Tibial artery (tissue), 4 donors: ENCODE results near the gene NLK.

Experiments
- DNase-seq, 2 donors: peaks; one replicate each; pipeline ENCODE4 v3.0.0-alpha.2; 2019
- H3K27ac ChIP-seq, 2 donors: fragments of 200-600 bp; sonication (generic) in 1 of 2; 1 replicate in 1 of 2; 2 replicates in 1 of 2; pipeline ENCODE4 v1.5.1; 2018 to 2019; ENCODE audit warnings: mild to moderate bottlenecking in 1 of 2
- H3K27me3 ChIP-seq, 2 donors: fragments of 200-600 bp; sonication (generic) in 1 of 2; one replicate each; pipeline versions ENCODE4 v1.5.1 to v1.6.0; 2016 to 2019
- H3K36me3 ChIP-seq, 3 donors: fragments of 200-600 bp; sonication (generic) in 2 of 3; one replicate each; pipeline ENCODE4 v1.5.1; 2016 to 2019; ENCODE audit warnings: mild to moderate bottlenecking in 2 of 3
- H3K4me1 ChIP-seq, 4 donors: fragments of 200-600 bp; sonication (generic) in 2 of 4; 1 replicate in 3 of 4; 2 replicates in 1 of 4; pipeline ENCODE4 v1.5.1; 2016 to 2019
- H3K4me3 ChIP-seq, 2 donors: fragments of 200-600 bp; sonication (generic) in 1 of 2; 1 replicate in 1 of 2; 2 replicates in 1 of 2; pipeline ENCODE4 v1.5.1; 2018 to 2019; ENCODE audit warnings: mild to moderate bottlenecking in 2 of 2
- H3K9me3 ChIP-seq, 3 donors: fragments of 200-600 bp; sonication (generic) in 1 of 3; one replicate each; pipeline ENCODE4 v1.5.1; 2016 to 2019
- intact Hi-C: fragments of 100-400 bp; cut with DNase I; formaldehyde crosslinking; loops from one replicate; pipeline ENCODE4 v1.15.0; 2023; ENCODE audit warnings: low total_unique reads
- TF ChIP-seq, protein P1 (sequence below), 2 experiments: fragments of 200-600 bp in 1 of 2; fragments of 450-650 bp in 1 of 2; IDR thresholded peaks; one replicate each; pipeline ENCODE4 v1.5.1; 2017 to 2019; ENCODE audit warnings: antibody characterized with exemption in 2 of 2, mild to moderate bottlenecking in 1 of 2, moderate library complexity in 1 of 2

NLK gene

DNA sequence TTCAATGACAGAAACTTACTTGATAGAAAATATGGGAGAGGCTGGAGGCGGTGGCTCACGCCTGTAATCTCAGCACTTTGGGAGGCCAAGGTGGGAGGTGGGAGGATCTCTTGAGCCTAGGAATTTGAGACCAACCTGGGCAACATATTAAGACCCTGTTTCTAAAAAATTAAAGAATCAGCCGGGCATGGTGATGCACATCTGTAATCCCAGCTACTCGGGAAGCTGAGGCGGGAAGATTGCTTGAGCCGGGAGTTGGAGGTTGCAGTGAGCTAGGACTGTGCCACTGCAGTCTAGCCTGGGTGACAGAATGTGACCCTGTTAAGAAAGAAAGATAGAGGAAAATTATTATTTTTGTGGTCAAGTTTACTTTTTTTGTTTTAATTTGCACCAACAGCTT is 2.1 kb upstream of the NLK start:
- peak overlapping the region; percentile 23 to 97 for H3K27ac ChIP-seq
- H3K4me1 ChIP-seq = peaks cover 0 to 35% (median 24%) of the 10 kb centered on the region in 4 donors
- TF ChIP-seq, protein P1, sequence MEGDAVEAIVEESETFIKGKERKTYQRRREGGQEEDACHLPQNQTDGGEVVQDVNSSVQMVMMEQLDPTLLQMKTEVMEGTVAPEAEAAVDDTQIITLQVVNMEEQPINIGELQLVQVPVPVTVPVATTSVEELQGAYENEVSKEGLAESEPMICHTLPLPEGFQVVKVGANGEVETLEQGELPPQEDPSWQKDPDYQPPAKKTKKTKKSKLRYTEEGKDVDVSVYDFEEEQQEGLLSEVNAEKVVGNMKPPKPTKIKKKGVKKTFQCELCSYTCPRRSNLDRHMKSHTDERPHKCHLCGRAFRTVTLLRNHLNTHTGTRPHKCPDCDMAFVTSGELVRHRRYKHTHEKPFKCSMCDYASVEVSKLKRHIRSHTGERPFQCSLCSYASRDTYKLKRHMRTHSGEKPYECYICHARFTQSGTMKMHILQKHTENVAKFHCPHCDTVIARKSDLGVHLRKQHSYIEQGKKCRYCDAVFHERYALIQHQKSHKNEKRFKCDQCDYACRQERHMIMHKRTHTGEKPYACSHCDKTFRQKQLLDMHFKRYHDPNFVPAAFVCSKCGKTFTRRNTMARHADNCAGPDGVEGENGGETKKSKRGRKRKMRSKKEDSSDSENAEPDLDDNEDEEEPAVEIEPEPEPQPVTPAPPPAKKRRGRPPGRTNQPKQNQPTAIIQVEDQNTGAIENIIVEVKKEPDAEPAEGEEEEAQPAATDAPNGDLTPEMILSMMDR (IDR thresholded peaks at IDR 0.05) = no peak
- no peaks in the 10 kb centered on the region for H3K27me3 ChIP-seq
- no peak for DNase-seq
- H3K4me3 ChIP-seq = peak overlapping the region; percentile 97 to 98
- no peaks in the 10 kb centered on the region for H3K36me3 ChIP-seq
- intact Hi-C loops = loop anchor here (2.0 to 10.0 kb wide), 3 partner anchors 148 to 514 kb away; partner anchors contain the start of genes IFT20, LYRM9, TNFAIP1 and UNC119
- no peaks in the 10 kb centered on the region for H3K9me3 ChIP-seq

DNA sequence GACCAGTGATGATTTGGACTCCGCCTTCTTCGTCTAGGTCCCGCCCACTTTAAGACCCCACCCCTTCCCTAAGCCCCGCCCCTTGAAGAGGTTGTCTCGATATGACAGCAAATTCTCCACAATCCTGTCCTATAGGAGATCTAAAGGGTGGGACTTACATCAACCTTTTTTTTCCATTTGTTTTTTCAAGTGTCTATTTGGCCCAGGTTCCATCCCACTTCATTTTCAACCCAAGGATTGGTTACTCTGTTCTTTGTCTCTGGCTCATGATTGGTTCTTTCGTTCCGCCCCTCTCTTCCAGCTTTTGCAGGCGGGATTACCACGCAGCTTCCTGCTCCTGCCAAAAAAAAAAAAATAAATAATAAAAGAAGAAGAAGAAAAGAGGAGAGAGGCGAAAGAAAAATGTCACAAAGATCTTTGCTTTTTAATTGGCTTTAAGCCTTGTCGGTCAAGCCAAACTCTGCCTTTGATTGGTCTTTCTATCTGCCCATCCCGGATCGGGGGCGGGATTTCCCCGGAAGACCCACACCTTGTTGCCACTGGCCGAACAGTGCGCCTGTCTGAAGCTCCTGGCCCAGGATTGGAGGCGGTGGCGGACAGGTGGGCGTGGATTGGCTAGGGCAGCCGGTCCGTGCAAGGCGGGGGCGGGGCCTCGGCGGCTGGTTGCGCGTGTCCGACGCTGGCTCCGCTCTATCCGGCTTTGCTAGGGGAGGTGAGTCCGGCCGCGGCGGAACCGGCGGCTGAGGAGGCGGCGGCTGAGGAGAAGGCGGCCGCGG is 1.2 kb upstream of the NLK start:
- H3K4me1 ChIP-seq = peaks cover 0 to 42% (median 24%) of the 10 kb centered on the region in 4 donors
- TF ChIP-seq, protein P1 (IDR thresholded peaks at IDR 0.05) = peak in 1 of 2 experiments; percentile 30
- no peaks in the 10 kb centered on the region for H3K9me3 ChIP-seq
- no peaks in the 10 kb centered on the region for H3K36me3 ChIP-seq
- no peaks in the 10 kb centered on the region for H3K27me3 ChIP-seq
- peak; percentile 99 to 100 for DNase-seq
- peak overlapping the region; percentile 89 to 97 for H3K27ac ChIP-seq
- H3K4me3 ChIP-seq = peak overlapping the region; percentile 97 to 98
- intact Hi-C loops = loop anchor here (2.0 to 10.0 kb wide), 3 partner anchors 148 to 514 kb away; partner anchors contain the start of genes IFT20, LYRM9, TNFAIP1 and UNC119

DNA sequence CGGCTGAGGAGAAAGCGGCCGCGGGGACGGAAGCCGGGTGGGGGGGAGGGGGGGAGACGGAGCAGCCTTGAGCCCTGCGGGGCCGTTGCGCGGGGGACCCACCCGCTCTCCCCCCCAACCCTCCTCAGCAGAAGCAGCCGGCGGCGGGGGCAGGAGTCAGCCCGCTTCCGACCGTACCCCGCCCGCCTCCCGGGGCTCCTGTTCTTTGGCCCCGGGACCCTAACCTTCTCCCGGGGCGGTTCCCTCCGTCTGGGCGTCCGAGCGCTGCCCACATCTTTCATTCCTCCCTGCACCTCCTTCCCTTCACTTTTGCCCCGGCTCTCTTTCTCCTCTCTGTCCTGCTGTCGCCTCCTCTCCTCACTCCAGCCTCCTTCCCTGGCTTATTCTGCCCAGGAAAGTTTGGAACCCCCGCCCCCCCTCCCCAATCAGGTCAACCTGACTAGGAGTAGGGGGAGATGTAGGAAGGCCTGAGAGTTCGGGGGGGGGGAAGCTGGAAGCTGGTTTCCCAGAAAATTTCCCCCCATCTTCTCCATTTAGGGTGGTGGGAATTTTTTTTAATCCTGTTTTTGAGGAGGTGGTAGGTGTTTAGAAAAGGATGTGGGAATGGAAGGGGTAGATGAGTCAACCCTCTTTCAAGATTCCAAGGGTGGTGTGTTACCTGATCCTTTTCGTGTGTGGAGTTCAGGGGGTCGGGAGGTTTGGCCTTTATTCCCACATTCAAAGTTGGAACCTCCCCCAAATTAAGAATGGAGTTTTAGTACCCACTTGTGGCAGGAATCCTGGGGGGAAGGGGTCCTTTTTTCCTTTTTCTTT is 427 bp upstream of the NLK start:
- intact Hi-C loops = loop anchor here (2.0 to 10.0 kb wide), 3 partner anchors 149 to 513 kb away; partner anchors contain the start of genes IFT20, LYRM9, TNFAIP1 and UNC119
- peak overlapping the region; percentile 97 to 98 for H3K4me3 ChIP-seq
- H3K4me1 ChIP-seq = peaks cover 0 to 42% (median 24%) of the 10 kb centered on the region in 4 donors
- DNase-seq = no peak
- no peaks in the 10 kb centered on the region for H3K9me3 ChIP-seq
- H3K36me3 ChIP-seq = no peaks in the 10 kb centered on the region
- no peaks in the 10 kb centered on the region for H3K27me3 ChIP-seq
- TF ChIP-seq, protein P1 (IDR thresholded peaks at IDR 0.05) = no peak
- H3K27ac ChIP-seq = peak overlapping the region; percentile 89 to 97

GRCh38 chr17:28042721-28043291 is 329 bp downstream of the NLK start:
- Histone ChIP-seq H3K27ac (no peak overlapping the region), H3K36me3 (no peaks in the 10 kb centered on the region), H3K9me3 (no peaks in the 10 kb centered on the region), H3K4me3 (peak overlapping the region; percentile 97 to 98), H3K4me1 (peaks cover 0 to 49% (median 24%) of the 10 kb centered on the region in 4 donors), H3K27me3 (no peaks in the 10 kb centered on the region)
- DNase-seq = no peak
- intact Hi-C loops = loop anchor here (10.0 kb wide), 2 partner anchors 292 to 512 kb away; partner anchors contain the start of genes IFT20, TNFAIP1 and UNC119
- TF ChIP-seq, protein P1 (IDR thresholded peaks at IDR 0.05) = no peak

DNA sequence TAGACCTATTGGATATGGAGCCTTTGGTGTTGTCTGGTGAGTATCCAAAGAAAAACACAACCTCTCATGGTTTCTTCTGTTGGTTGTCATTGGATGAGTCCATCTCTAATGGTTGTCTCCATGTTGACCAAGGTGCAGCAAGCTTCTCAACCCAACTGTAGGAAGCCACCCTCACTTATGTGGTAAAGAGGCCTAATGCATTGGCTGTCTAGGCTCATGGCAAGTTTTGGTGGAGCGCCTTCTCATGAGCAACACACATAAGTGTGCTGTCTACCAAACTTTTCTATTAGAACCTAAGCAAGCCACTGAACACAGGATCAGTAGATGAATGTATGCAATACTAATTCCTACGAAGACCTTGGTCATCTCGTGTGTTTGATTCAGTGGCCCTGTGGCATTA is 819 bp downstream of the NLK start:
- Histone ChIP-seq H3K4me1 (peaks cover 0 to 50% (median 24%) of the 10 kb centered on the region in 4 donors), H3K27me3 (no peaks in the 10 kb centered on the region), H3K4me3 (peak overlapping the region in 1 of 2 donors; percentile 0), H3K27ac (no peak overlapping the region), H3K9me3 (no peaks in the 10 kb centered on the region), H3K36me3 (no peaks in the 10 kb centered on the region)
- TF ChIP-seq, protein P1 (IDR thresholded peaks at IDR 0.05) = no peak
- no peak for DNase-seq
- intact Hi-C loops = loop anchor here (10.0 kb wide), 2 partner anchors 292 to 512 kb away; partner anchors contain the start of genes IFT20, TNFAIP1 and UNC119
